ENCODE results near the gene ATG9A.
A peak's percentile ranks its signal among the peaks of the same experiment; 100 is the strongest.

Gene ATG9A

GRCh38 chr2:219219784-219220532, 9.5 kb downstream of the ATG9A start:
- DNase-seq: no peak

- DNase-seq: peak; percentile 91
Measured at GRCh38 chr2:219218732-219219701, 10.4 kb downstream of the ATG9A start, which contains the start of gene ABCB6. Gene ABCB6 (minus strand): TSS chr2:219218958. CDS start chr2:219218673, 285 bp downstream.

- DNase-seq: peak; percentile 13
Measured at GRCh38 chr2:219218217-219218731, 11.2 kb downstream of the ATG9A start.

GRCh38 chr2:219216535-219216915, 12.9 kb downstream of the ATG9A start:
- DNase-seq: no peak

DNA sequence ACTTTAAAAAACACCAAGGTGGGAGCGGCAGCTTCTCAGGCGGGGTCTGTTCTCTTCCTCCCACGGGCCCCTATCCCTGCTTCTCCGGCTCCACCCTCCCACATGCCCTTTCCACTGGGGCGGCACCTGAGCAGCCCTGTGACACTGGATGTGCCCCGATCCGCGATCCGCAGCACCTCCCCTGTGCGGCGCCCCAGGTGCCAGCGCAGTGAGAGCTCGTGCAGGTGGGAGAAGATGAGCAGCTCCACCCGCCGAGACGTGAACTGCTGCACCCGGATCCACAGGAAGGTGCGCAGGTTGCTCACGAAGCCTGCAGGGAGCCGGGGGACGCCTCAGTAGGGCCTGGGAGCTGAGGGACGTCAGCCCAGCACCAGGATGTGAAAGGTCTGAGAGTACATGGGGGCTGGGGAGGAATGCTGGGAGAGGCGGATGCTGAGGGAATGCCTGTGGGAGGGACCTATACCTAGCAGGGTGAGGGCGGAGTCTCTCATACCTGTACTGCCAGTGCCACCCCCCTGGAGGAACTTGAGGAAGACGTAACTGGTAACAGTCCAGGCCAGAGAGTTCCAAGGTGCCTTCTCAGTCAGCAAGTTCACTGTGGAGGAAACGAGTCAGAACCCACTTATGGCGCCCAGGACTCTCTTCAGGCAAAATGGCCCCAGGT, 13.4 kb downstream of the ATG9A start:
- DNase-seq: no peak

- DNase-seq: no peak
Measured at GRCh38 chr2:219214786-219215185, 14.7 kb downstream of the ATG9A start.

GRCh38 chr2:219214141-219214540, 15.3 kb downstream of the ATG9A start:
- DNase-seq: no peak

- DNase-seq: no peak
Measured at GRCh38 chr2:219213486-219214071, 15.9 kb downstream of the ATG9A start.

GRCh38 chr2:219213026-219213415, 16.4 kb downstream of the ATG9A start:
- no peak for DNase-seq

DNA sequence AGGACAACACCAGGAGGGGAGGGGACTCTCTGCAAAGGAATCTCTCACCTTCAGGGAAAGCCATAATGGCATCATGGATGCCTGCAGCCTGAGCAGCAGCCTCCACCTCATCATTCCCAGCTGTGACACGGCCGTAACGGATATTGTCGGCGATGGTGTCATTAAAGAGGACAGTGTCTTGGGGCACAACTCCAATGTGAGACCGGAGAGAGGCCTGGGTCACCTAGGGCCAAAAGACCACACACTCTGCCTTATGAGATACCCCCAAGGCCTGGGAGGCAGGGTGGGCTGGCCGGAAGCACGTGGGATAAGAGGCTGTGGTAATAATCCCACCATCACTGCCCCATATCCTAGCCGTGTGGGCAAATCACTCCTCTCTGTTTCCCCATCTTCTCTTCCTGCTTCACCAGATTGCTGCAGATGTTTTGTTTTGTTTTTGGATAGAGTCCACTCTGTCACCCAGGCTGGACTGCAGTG, 18.5 kb downstream of the ATG9A start:
- DNase-seq: no peak

DNA sequence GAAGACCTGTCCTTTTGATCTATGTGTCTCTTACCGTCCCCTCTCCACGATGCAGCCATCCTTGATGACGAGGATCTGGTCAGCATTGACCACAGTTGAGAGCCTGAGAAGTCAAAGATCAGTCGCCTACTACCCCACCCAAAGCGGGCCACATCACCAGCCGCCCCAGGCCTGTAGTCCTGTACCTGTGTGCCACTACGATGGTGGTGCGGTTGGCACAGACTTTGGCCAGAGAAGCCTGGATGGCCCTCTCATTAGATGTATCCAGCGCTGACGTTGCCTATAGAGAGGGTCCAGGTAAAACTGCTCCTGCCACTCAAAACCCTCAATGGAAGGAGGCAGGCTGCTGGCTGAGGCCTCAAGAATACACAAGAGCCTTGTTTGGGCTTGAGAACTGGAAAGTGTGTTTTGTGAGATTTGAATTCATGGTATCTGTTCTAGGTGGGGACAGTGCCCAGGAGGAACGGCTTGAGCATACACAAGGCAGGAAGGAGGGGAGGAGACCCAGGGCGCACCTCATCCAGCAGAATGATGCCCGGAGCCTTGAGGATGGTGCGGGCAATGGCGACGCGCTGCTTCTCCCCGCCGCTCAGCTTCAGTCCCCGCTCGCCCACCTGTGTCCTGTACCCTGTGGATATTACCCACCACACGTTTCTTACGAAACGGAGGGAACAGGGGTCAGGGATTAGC, 19.1 kb downstream of the ATG9A start:
- no peak for DNase-seq

GRCh38 chr2:219209236-219210195, 19.9 kb downstream of the ATG9A start:
- DNase-seq: no peak

- no peak for DNase-seq
Measured at GRCh38 chr2:219207884-219208740, 21.3 kb downstream of the ATG9A start.

DNA sequence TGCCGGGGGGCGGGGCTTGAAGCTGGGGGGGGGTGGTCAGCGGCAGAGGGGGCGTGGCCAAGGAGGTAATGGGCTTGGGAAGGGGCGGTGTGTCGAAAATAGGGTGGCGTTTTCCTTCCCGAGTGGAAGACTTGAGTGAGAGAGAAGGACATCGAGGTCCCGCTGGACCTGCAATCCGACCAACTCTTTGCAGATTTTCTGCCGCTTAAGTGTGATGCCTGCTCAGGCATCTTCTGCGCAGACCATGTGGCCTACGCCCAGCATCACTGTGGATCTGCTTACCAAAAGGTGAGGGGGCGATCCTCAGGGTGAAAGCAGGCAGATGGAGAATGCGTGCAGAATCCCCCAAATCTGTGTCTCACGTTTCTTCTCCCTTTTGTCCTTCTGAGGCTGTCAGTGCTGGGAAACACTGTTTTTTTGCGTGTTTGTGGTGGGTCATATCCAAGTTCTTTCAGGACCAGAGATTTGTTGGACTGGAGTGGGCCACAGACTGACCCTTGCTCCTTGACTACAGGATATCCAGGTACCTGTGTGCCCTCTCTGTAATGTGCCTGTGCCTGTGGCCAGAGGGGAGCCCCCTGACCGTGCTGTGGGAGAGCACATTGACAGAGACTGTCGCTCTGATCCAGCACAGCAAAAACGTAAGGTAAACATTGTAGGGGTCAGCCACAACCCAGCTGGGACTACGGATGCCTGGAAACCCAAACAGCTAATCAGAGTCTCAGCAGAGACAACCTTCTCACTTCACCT, 22.1 kb downstream of the ATG9A start:
- DNase-seq: no peak

DNA sequence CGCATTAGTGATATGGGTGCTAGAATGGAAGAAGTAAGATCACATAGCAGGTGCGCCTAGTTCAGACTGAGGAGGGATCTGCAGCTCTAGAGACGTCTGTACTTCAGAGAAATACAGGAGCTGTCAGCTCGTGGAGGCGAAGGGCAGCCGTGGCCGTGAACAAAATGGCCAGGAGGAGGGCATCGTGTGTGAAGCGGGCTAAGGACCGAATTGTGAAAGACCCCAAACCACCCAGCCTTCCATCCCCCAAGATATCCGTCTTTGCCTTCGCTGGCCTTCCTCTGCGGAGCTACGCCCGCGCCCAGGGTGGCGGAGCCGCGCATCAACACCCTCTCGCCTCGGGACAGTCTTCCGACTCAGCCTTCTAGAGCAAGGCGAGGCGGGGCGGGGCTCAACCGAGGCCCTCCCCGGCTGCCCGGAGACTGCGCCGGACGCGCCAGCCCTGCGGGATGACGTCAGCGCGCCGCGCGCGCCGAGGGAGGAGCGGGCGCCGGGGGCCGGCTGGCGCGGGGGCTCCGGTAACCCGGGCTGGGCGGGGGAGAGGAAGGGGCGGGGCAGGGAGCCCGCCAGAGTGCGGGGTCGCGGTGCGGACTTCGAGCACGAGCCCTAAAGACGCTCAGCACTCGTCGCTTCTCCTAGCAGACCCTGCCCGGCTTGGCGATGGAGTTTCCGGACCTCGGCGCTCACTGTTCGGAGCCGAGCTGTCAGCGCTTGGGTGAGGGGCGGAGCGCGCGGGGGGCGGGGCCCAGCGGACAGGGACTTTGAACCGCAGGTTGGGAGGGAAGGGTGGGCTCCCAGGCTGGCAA, 22.9 kb downstream of the ATG9A start, which contains the start of gene ZFAND2B:
Gene ZFAND2B, plus strand, starts transcription at position 455 of the 806 bp plus-strand sequence. Its CDS starts 206 bp downstream, at position 661.
- peak; percentile 95 for DNase-seq

GRCh38 chr2:219205981-219206327, 23.5 kb downstream of the ATG9A start:
- DNase-seq: no peak

- DNase-seq: no peak
Measured at GRCh38 chr2:219205165-219205538, 24.3 kb downstream of the ATG9A start.

All from activated CD4-positive, alpha-beta T cell treated with anti-CD3 and anti-CD28 coated beads, Interleukin-2, amount 50 U/mL, for 16 hours (primary cell).